Gastroesophageal sphincter (tissue), 3 donors: ENCODE data around the gene MTRF1.

ENCODE experiments used
- POLR2A ChIP-seq, 2 donors: fragments of 450-650 bp; IDR thresholded peaks; one replicate each; pipeline ENCODE4 v1.6.1; 2017; ENCODE audit warnings: antibody characterized with exemption in 2 of 2, mild to moderate bottlenecking in 2 of 2, moderate library complexity in 1 of 2
- TF ChIP-seq, protein P1 (sequence below), 4 experiments: fragments of 200-600 bp in 2 of 4; fragments of 450-650 bp in 2 of 4; sonication (generic) in 1 of 4; IDR thresholded peaks; one replicate each; pipeline ENCODE4 v1.5.1; 2017 to 2019; ENCODE audit warnings: antibody characterized with exemption in 4 of 4, mild to moderate bottlenecking in 2 of 4, moderate library complexity in 2 of 4

DNA sequence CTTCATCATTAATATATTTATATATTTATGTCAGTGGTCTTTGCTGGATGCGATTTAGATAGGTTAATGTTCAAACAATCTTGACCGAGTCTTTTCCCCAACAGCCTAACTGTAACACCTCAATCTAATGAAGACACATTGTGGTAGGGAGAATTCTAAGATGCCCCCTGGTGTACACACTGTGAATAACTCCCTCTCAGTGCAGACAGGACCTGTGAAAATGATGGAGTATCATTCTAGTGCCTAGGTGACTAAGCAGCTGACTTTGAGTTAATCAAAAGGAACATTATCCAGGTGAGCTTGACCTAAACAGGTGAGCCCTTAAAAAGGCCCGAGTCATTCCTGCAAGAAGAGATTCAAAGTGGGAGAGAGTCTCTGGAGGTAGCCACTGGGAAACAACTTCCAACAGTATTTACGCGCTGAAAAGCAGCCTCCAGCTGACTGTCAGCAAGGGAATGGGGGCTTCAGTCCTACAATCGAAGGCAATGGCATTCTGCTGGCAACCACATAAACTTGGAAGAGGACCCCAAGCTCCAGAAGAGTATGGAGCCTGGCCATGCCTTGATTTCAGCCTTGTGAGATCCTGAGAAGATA, 41.0 kb downstream of the MTRF1 start:
- TF ChIP-seq, protein P1, sequence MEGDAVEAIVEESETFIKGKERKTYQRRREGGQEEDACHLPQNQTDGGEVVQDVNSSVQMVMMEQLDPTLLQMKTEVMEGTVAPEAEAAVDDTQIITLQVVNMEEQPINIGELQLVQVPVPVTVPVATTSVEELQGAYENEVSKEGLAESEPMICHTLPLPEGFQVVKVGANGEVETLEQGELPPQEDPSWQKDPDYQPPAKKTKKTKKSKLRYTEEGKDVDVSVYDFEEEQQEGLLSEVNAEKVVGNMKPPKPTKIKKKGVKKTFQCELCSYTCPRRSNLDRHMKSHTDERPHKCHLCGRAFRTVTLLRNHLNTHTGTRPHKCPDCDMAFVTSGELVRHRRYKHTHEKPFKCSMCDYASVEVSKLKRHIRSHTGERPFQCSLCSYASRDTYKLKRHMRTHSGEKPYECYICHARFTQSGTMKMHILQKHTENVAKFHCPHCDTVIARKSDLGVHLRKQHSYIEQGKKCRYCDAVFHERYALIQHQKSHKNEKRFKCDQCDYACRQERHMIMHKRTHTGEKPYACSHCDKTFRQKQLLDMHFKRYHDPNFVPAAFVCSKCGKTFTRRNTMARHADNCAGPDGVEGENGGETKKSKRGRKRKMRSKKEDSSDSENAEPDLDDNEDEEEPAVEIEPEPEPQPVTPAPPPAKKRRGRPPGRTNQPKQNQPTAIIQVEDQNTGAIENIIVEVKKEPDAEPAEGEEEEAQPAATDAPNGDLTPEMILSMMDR (IDR thresholded peaks at IDR 0.05), result peak; percentile 74 to 81 (median 81)
- TF ChIP-seq POLR2A (IDR thresholded peaks at IDR 0.05), result no peak
